ENCODE results near the gene MAPK7. TPM values are rescaled to one million over a fixed set of nuclear protein-coding genes. Genes with fewer than 3 reads are reported as not detected.

MAPK7 gene
- total and polyA plus RNA-seq, 3 donors from 2014 or later = 49.7 to 65.4 (median 54.1) TPM

DNA sequence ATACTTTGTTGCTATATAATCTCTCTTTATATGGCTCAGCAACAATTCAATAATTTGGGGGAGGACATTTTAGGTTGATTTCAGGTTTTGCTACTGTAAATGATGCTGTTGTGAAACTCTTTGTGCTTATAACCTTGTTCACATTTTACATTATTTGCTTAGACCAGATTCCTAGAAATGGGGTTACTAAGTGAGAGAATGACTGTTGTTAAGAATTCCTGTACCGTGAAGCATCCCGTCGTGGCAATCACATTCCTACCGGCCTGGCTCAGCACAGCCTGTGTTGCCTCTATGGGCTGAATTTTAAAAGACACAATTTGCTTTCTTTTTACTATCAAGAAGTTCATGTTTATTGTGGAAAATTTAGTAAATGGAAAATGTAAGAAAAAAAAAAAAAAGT lies 47.2 kb upstream of the MAPK7 start:
- Histone ChIP-seq H3K27me3 (no peaks in the 10 kb centered on the region), H3K27ac (no peak overlapping the region), H3K9me3 (no peaks in the 10 kb centered on the region), H3K4me3 (no peak overlapping the region), H3K36me3 (ENCODE audit: low read depth, missing control alignments) (no peaks in the 10 kb centered on the region), H3K4me1 (peaks cover 6% of the 10 kb centered on the region)
- no peak for TF ChIP-seq POLR2A (IDR thresholded peaks at IDR 0.05)
- TF ChIP-seq, protein P1, sequence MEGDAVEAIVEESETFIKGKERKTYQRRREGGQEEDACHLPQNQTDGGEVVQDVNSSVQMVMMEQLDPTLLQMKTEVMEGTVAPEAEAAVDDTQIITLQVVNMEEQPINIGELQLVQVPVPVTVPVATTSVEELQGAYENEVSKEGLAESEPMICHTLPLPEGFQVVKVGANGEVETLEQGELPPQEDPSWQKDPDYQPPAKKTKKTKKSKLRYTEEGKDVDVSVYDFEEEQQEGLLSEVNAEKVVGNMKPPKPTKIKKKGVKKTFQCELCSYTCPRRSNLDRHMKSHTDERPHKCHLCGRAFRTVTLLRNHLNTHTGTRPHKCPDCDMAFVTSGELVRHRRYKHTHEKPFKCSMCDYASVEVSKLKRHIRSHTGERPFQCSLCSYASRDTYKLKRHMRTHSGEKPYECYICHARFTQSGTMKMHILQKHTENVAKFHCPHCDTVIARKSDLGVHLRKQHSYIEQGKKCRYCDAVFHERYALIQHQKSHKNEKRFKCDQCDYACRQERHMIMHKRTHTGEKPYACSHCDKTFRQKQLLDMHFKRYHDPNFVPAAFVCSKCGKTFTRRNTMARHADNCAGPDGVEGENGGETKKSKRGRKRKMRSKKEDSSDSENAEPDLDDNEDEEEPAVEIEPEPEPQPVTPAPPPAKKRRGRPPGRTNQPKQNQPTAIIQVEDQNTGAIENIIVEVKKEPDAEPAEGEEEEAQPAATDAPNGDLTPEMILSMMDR (IDR thresholded peaks at IDR 0.05) = no peak
- DNase-seq = no peak
- WGBS, 2 donors = 55 to 73% methylated on average over 4 of the region's 4 CpGs
- intact Hi-C loops (cut with DNase I; ENCODE audit: low total_unique reads) = no loop called here

DNA sequence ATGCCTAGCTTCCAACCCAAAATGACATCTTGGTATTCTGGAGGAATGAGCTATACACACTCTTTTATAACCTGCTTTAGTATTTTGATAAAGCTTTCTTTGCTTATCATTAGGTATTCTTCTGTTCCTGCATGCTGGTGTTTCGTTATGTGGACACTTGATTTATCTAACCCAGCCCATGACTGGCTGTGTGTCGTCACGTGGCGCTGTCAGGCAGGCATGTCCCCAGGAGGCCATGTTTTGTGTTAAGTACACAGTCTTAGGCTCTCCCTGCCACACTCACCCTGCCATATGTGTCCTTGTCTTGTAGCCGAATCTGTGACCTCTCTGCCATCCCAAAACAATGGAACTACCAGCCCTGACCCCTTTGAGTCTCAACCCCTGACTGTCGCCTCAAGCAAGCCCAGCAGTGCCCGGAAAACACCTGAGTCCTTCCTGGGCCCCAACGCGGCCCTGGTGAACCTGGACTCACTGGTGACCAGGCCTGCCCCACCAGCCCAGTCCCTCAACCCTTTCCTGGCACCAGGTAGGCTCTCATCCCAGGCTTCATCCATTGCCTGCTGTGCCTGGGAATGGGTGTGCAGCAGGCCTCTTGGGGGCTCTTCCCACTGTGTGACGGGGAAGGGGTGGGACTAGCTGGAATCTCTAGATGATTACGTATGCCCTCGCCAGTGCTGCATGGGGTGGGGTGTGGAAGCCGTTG lies 46.6 kb upstream of the MAPK7 start:
- 89 to 91% methylated on average over 11 to 13 of the region's 13 CpGs for WGBS, 2 donors
- Histone ChIP-seq H3K4me1 (peaks cover 6% of the 10 kb centered on the region), H3K27me3 (no peaks in the 10 kb centered on the region), H3K36me3 (ENCODE audit: low read depth, missing control alignments) (no peaks in the 10 kb centered on the region), H3K9me3 (no peaks in the 10 kb centered on the region), H3K27ac (no peak overlapping the region), H3K4me3 (no peak overlapping the region)
- intact Hi-C loops (cut with DNase I; ENCODE audit: low total_unique reads) = no loop called here
- TF ChIP-seq POLR2A (IDR thresholded peaks at IDR 0.05) = no peak
- TF ChIP-seq, protein P1 (IDR thresholded peaks at IDR 0.05) = no peak
- DNase-seq = no peak

DNA sequence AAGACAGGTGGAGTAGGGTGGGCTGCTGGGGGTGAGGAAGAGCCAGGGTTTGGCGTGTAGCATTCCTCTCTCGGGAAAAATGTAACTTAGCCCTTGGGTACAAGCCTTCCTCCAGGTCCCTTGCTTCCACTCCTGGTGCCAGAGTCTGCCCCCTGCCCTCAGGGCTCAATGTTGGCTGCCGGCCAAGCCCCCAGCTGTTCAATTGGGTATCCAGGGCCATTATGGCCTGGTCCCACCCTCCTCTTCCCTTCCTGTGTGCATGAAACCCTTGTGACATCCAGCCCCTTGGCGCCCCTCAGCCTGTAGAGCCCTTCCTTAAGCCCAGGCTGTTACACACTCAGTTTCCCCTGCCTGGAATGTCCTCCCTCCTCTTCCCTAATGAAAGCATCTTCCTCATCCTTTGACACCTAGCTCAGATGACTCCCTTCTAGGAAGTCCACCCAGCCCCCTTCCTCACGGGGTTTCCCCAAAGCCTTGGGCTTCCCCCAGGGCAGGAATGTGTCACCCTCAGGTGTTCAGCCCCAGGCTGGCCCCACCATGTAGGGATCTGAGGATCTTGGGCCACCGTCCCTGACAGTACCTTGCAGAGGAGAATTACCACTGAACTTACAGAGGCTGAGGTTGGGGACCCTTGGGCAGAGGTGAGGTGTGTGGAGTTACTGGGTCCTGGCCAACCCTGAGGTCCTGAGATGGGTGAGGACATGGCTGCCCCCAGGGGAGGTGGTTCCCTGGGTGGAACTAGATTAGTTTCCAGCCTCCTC lies 45.7 kb upstream of the MAPK7 start:
- no peak for DNase-seq
- no peak for TF ChIP-seq POLR2A (IDR thresholded peaks at IDR 0.05)
- TF ChIP-seq, protein P1 (IDR thresholded peaks at IDR 0.05) = no peak
- no peak overlapping the region for H3K4me3 ChIP-seq
- intact Hi-C loops (cut with DNase I; ENCODE audit: low total_unique reads) = no loop called here
- no peaks in the 10 kb centered on the region for H3K36me3 ChIP-seq (ENCODE audit: low read depth, missing control alignments)
- no peaks in the 10 kb centered on the region for H3K9me3 ChIP-seq
- H3K27me3 ChIP-seq = no peaks in the 10 kb centered on the region
- H3K27ac ChIP-seq = no peak overlapping the region
- 88 to 89% methylated on average over 6 of the region's 6 CpGs for WGBS, 2 donors
- peaks cover 6% of the 10 kb centered on the region for H3K4me1 ChIP-seq

GRCh38 chr17:19333132-19333440 lies 45.2 kb upstream of the MAPK7 start:
- DNase-seq = no peak
- no peaks in the 10 kb centered on the region for H3K9me3 ChIP-seq
- 83 to 100% methylated on average over 1 of the region's 1 CpG for WGBS, 2 donors
- peaks cover 6% of the 10 kb centered on the region for H3K4me1 ChIP-seq
- H3K4me3 ChIP-seq = no peak overlapping the region
- TF ChIP-seq, protein P1 (IDR thresholded peaks at IDR 0.05) = no peak
- TF ChIP-seq POLR2A (IDR thresholded peaks at IDR 0.05) = no peak
- intact Hi-C loops (cut with DNase I; ENCODE audit: low total_unique reads) = no loop called here
- no peaks in the 10 kb centered on the region for H3K36me3 ChIP-seq (ENCODE audit: low read depth, missing control alignments)
- no peak overlapping the region for H3K27ac ChIP-seq
- H3K27me3 ChIP-seq = no peaks in the 10 kb centered on the region
